A549 (cell line): ENCODE results near the gene ALDH1A1. TPM values are rescaled to one million over a fixed set of nuclear protein-coding genes. Genes with fewer than 3 reads are reported as not detected.
A peak's percentile ranks its signal among the peaks of the same experiment; 100 is the strongest.

Experiments
- ATAC-seq, 2 experiments: fragments of 200-7000 bp in 1 of 2; fragments of >200 bp in 1 of 2; cut with Nextera tagmentation in 1 of 2; cut with Tn5 transposase in 1 of 2; 3 replicates each; pipeline versions ENCODE4 v1.8.0 to v1.9.1; 2018 to 2020; ENCODE audit warnings: mild to moderate bottlenecking in 1 of 2, moderate library complexity in 1 of 2
- CTCF ChIA-PET: fragments of 300-600 bp; sonication (Branson Sonifier 250); formaldehyde crosslinking; extraction: SDS; loops from one replicate; lab custom pipeline; 2021; ENCODE audit warnings: antibody characterized with exemption, inconsistent platforms; lab: Yijun Ruan, JAX
- POLR2A ChIA-PET: fragments of 350-600 bp; formaldehyde crosslinking; extraction: SDS; loops from one replicate; lab custom pipeline; 2021; ENCODE audit warnings: antibody characterized with exemption, inconsistent platforms; lab: Yijun Ruan, JAX
- DNase-seq, 2 experiments: peaks; one replicate each; pipeline versions ENCODE4 v3.0.0 to v3.0.0-alpha.2; 2011 to 2016; ENCODE audit warnings: low read depth in 1 of 2, low spot score in 1 of 2
- FAIRE-seq: peaks from 2 replicates; lab custom pipeline; 2011; peaks lifted over from hg19 to GRCh38; lab: Jason Lieb, UNC
- H3K27ac ChIP-seq, 2 experiments: fragments of >200 bp; sonication (Bioruptor Twin); formaldehyde crosslinking; 3 replicates each; pipeline ENCODE4 v1.5.1; 2016 to 2017
- H3K4me1 ChIP-seq: fragments of >200 bp; sonication (Bioruptor Twin); formaldehyde crosslinking; 3 replicates; pipeline ENCODE4 v1.6.1; 2016
- H3K4me2 ChIP-seq: fragments of >200 bp; sonication (Bioruptor Twin); formaldehyde crosslinking; 3 replicates; pipeline ENCODE4 v1.6.1; 2016
- H3K4me3 ChIP-seq: fragments of >200 bp; sonication (Bioruptor Twin); formaldehyde crosslinking; 3 replicates; pipeline ENCODE4 v1.5.1; 2016
- H3K9me3 ChIP-seq: fragments of >200 bp; sonication (Bioruptor Twin); formaldehyde crosslinking; 3 replicates; pipeline ENCODE4 v1.6.1; 2016
- CBX8 ChIP-seq: fragments of 200-600 bp; sonication (generic); IDR thresholded peaks from 2 replicates; pipeline ENCODE4 v1.6.1; 2016
- CEBPB ChIP-seq, 2 experiments: fragments of >200 bp in 1 of 2; sonication (Bioruptor Twin) in 1 of 2; formaldehyde crosslinking in 1 of 2; IDR thresholded peaks; 2 replicates each; pipeline ENCODE4 v1.6.1; 2012 to 2016
- CHD2 ChIP-seq: fragments of 150-350 bp; IDR thresholded peaks from 2 replicates; pipeline ENCODE4 v1.6.1; 2014; ENCODE audit warnings: low read length; ENCODE audit not compliant: partially characterized antibody
- EHF ChIP-seq: fragments of 250-450 bp; sonication (Bioruptor Pico); IDR thresholded peaks from 2 replicates; pipeline ENCODE4 v1.5.0; 2020; ENCODE audit warnings: mild to moderate bottlenecking
- EP300 ChIP-seq, 2 experiments: fragments of >200 bp; sonication (Bioruptor Twin); formaldehyde crosslinking; IDR thresholded peaks; 2 replicates in 1 of 2; 3 replicates in 1 of 2; pipeline ENCODE4 v1.6.1; 2016 to 2017
- ESRRA ChIP-seq: fragments of 150-350 bp; IDR thresholded peaks from 2 replicates; pipeline ENCODE4 v1.6.1; 2014; ENCODE audit warnings: mild to moderate bottlenecking, low read length, borderline replicate concordance
- FOSL2 ChIP-seq, 2 experiments: fragments of 450-650 bp in 1 of 2; fragments of >200 bp in 1 of 2; sonication (Bioruptor Twin) in 1 of 2; formaldehyde crosslinking; IDR thresholded peaks; 2 replicates each; pipeline versions ENCODE4 v1.5.0 to v1.6.1; 2016 to 2020; ENCODE audit warnings: mild to moderate bottlenecking in 1 of 2, moderate library complexity in 1 of 2
- FOXS1 ChIP-seq: fragments of 250-450 bp; sonication (Bioruptor Pico); IDR thresholded peaks from 2 replicates; pipeline ENCODE4 v1.5.0; 2020; ENCODE audit warnings: mild to moderate bottlenecking, moderate library complexity
- GATA3 ChIP-seq: IDR thresholded peaks from 2 replicates; pipeline ENCODE4 v1.6.1; 2012; ENCODE audit warnings: borderline replicate concordance
- HEYL ChIP-seq: fragments of 250-450 bp; sonication (Bioruptor Pico); IDR thresholded peaks from 2 replicates; pipeline ENCODE4 v1.8.0; 2021; ENCODE audit warnings: mild to moderate bottlenecking, moderate library complexity
- HOXA7 ChIP-seq: fragments of 250-450 bp; sonication (Bioruptor Pico); IDR thresholded peaks from 2 replicates; pipeline ENCODE4 v1.5.0; 2020; ENCODE audit warnings: mild to moderate bottlenecking, moderate library complexity
- HOXB13 ChIP-seq: fragments of 250-450 bp; sonication (Bioruptor Pico); IDR thresholded peaks from 2 replicates; pipeline ENCODE4 v1.5.0; 2020; ENCODE audit warnings: low read depth, mild to moderate bottlenecking, moderate library complexity
- HOXB5 ChIP-seq: fragments of 250-450 bp; sonication (Bioruptor Pico); IDR thresholded peaks from 2 replicates; pipeline ENCODE4 v1.5.0; 2020; ENCODE audit warnings: mild to moderate bottlenecking, moderate library complexity
- JUN ChIP-seq, 2 experiments: fragments of >200 bp; sonication (Bioruptor Twin); formaldehyde crosslinking; IDR thresholded peaks; 2 replicates in 1 of 2; 3 replicates in 1 of 2; pipeline ENCODE4 v1.6.1; 2016 to 2017
- KDM5A ChIP-seq: fragments of 200-600 bp; sonication (generic); IDR thresholded peaks from 2 replicates; pipeline ENCODE4 v1.6.1; 2016; ENCODE audit warnings: antibody characterized with exemption, mild to moderate bottlenecking
- MAFK ChIP-seq: fragments of 450-650 bp; IDR thresholded peaks from 2 replicates; pipeline ENCODE4 v1.6.1; 2014; ENCODE audit not compliant: partially characterized antibody
- MYC ChIP-seq: IDR thresholded peaks from 2 replicates; pipeline ENCODE4 v1.6.1; 2012; ENCODE audit warnings: mild to moderate bottlenecking, inconsistent platforms, low read length, improper control_type of control experiment, borderline replicate concordance
- NFE2L2 ChIP-seq: fragments of 150-350 bp; conservative IDR thresholded peaks from 2 replicates; pipeline ENCODE4 v1.6.1; 2014; ENCODE audit warnings: low read length
- NPAS2 ChIP-seq: fragments of 250-450 bp; sonication (Bioruptor Pico); IDR thresholded peaks from 2 replicates; pipeline ENCODE4 v1.8.0; 2022; ENCODE audit warnings: mild to moderate bottlenecking, moderate library complexity, borderline replicate concordance
- POLR2AphosphoS2 ChIP-seq: conservative IDR thresholded peaks from 2 replicates; pipeline ENCODE4 v1.6.1; 2012; ENCODE audit warnings: low read length, improper control_type of control experiment, inconsistent platforms
- RARB ChIP-seq: fragments of 250-450 bp; sonication (Bioruptor Pico); IDR thresholded peaks from 2 replicates; pipeline ENCODE4 v1.8.0; 2021; ENCODE audit warnings: mild to moderate bottlenecking, moderate library complexity
- RFX5 ChIP-seq: fragments of 450-650 bp; IDR thresholded peaks from 2 replicates; pipeline ENCODE4 v1.7.1; 2014; ENCODE audit warnings: antibody characterized with exemption, mild to moderate bottlenecking, moderate library complexity
- TFCP2L1 ChIP-seq: fragments of 250-450 bp; sonication (Bioruptor Pico); IDR thresholded peaks from 2 replicates; pipeline ENCODE4 v1.5.0; 2021; ENCODE audit warnings: mild to moderate bottlenecking
- TP53 ChIP-seq: fragments of 250-450 bp; sonication (Bioruptor Pico); IDR thresholded peaks from 2 replicates; pipeline ENCODE4 v1.5.0; 2021; ENCODE audit warnings: mild to moderate bottlenecking, moderate library complexity
- ZC3H11A ChIP-seq: fragments of 450-650 bp; IDR thresholded peaks from 2 replicates; pipeline ENCODE4 v1.6.1; 2014; ENCODE audit warnings: antibody characterized with exemption, mild to moderate bottlenecking
- ZNF302 ChIP-seq: fragments of 250-450 bp; sonication (Bioruptor Pico); IDR thresholded peaks from 2 replicates; pipeline ENCODE4 v1.9.0; 2021; ENCODE audit warnings: inconsistent platforms, mild to moderate bottlenecking, moderate library complexity
- ZSCAN20 ChIP-seq: fragments of 250-450 bp; sonication (Bioruptor Pico); IDR thresholded peaks from 2 replicates; pipeline ENCODE4 v1.8.0; 2022; ENCODE audit warnings: mild to moderate bottlenecking, moderate library complexity
- WGBS: methylation state at CpG from one replicate; pipeline ENCODE4 v1.1.6; 2017; ENCODE audit errors: missing lambda C conversion rate; 5-methylcytosine and 5-hydroxymethylcytosine counted together
- polyA plus RNA-seq, 4 experiments: library from polyadenylated mRNA; depleted of rRNA in 3 of 4; stranded (reverse); fragments of >200 nt; fragmentation: RNase III in 1 of 4; extraction: RNeasy Plus Mini Kit Qiagen cat#74134 plus additional on column Dnase treatment in 1 of 4; gene quantifications; 2 replicates in 3 of 4; 3 replicates in 1 of 4; pipeline ENCODE4 v1.2.3, GENCODE V29; 2011 to 2017
- TF ChIP-seq, protein P1 (sequence below): IDR thresholded peaks from 2 replicates; pipeline ENCODE4 v1.6.1; 2012
- TF ChIP-seq, protein P2 (sequence below): IDR thresholded peaks from 2 replicates; pipeline ENCODE4 v1.6.1; 2012
- TF ChIP-seq, protein P3 (sequence below): fragments of 250-450 bp; sonication (Bioruptor Pico); IDR thresholded peaks from 2 replicates; pipeline ENCODE4 v1.5.0; 2020; ENCODE audit warnings: low read depth, mild to moderate bottlenecking, moderate library complexity
- TF ChIP-seq, protein P4 (sequence below): fragments of 450-650 bp; IDR thresholded peaks from 2 replicates; pipeline ENCODE4 v1.6.1; 2014; ENCODE audit warnings: antibody characterized with exemption
- TF ChIP-seq, protein P5 (sequence below): fragments of 200-600 bp; sonication (generic); IDR thresholded peaks from 2 replicates; pipeline ENCODE4 v1.6.1; 2016; ENCODE audit warnings: antibody characterized with exemption, mild to moderate bottlenecking, moderate library complexity
- TF ChIP-seq, protein P6 (sequence below): IDR thresholded peaks from 2 replicates; pipeline ENCODE4 v1.6.1; 2012; ENCODE audit warnings: low read depth, borderline replicate concordance

The ALDH1A1 gene
- polyA plus RNA-seq, 2 of the 4 experiments (the other 2 are of a cell fraction): 8,617 to 9,987 TPM

DNA sequence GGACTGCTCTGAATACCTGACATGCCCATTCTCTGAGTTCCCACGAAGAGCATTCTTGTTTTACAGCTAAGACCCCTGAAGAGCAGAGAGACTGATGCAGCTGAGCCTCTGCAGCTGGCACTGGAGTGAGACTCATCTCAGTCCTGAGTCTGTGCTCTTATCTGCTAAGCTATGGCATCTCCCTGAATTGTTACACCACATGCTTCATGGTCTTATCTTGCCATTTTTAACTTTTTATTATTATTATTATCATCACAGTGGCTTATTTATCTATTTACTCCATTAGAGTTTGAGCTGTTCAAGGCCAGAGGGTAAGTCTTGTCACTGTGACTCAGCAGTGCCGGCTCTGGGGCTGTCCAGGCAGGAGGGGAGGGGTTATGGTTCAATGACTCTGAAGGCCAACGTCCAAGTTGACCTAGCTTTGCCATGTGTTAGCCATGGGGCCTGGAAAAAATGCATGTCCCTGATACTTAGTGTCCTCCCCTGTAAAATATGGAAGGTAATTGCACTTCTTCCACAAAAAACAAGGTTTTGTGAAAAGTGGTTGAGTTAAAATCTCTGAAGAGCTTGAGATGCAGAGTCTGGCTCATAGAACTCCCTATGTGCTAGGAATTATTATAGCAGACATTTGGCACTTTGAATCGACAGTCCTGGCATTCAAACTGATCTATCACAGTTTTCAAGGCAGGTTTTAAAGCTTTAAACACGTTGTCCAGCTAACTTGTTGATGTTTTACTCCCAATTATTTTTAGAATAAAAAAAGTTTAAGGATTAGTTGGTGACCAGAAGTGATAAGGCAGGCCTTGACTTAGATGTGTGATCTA lies 94.6 kb downstream of the ALDH1A1 start:
- peak; percentile 65 to 95 for DNase-seq
- TF ChIP-seq CHD2 (no peak), NPAS2 (CRISPR knock-in tag) (peak; percentile 62), JUN (IDR thresholded peaks at IDR 0.05) (peak; percentile 38 to 45; a peak in 2 of 5 replicates), RFX5 (no peak), CEBPB (IDR thresholded peaks at IDR 0.05) (peak in 1 of 2 experiments; percentile 15; a peak in 1 of 4 replicates), HOXB13 (CRISPR knock-in tag) (no peak; the same call in none of the 2 replicates), GATA3 (peak; percentile 62; the same call in 1 of the 2 replicates), CBX8 (no peak), FOXS1 (CRISPR knock-in tag) (peak; percentile 67; the same call in 1 of the 2 replicates), HEYL (CRISPR knock-in tag) (peak; percentile 92), MYC (peak; percentile 71; the same call in 1 of the 2 replicates), ZSCAN20 (CRISPR knock-in tag) (peak; percentile 83; the same call in 1 of the 2 replicates), TFCP2L1 (CRISPR knock-in tag) (0 out of 2 replicates have a peak, but pooled peaks have one; percentile 12), ZC3H11A (no peak), POLR2AphosphoS2 (peak; percentile 92), NFE2L2 (peak; percentile 90), MAFK (peak; percentile 87), KDM5A (no peak), FOSL2 (IDR thresholded peaks at IDR 0.05) (no peak), FOSL2 (CRISPR knock-in tag; IDR thresholded peaks at IDR 0.05) (peak; percentile 55), ZNF302 (CRISPR knock-in tag) (peak; percentile 93), HOXA7 (CRISPR knock-in tag) (peak; percentile 50), TP53 (CRISPR knock-in tag) (peak; percentile 94), EP300 (IDR thresholded peaks at IDR 0.05) (no peak), HOXB5 (CRISPR knock-in tag) (peak; percentile 87), RARB (peak; percentile 69; the same call in 1 of the 2 replicates), EHF (CRISPR knock-in tag) (peak; percentile 93), ESRRA (no peak)
- TF ChIP-seq, protein P1, sequence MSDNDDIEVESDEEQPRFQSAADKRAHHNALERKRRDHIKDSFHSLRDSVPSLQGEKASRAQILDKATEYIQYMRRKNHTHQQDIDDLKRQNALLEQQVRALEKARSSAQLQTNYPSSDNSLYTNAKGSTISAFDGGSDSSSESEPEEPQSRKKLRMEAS: peak; percentile 95
- TF ChIP-seq, protein P2, sequence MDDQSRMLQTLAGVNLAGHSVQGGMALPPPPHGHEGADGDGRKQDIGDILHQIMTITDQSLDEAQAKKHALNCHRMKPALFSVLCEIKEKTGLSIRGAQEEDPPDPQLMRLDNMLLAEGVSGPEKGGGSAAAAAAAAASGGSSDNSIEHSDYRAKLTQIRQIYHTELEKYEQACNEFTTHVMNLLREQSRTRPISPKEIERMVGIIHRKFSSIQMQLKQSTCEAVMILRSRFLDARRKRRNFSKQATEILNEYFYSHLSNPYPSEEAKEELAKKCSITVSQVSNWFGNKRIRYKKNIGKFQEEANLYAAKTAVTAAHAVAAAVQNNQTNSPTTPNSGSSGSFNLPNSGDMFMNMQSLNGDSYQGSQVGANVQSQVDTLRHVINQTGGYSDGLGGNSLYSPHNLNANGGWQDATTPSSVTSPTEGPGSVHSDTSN: no peak
- TF ChIP-seq, protein P3, sequence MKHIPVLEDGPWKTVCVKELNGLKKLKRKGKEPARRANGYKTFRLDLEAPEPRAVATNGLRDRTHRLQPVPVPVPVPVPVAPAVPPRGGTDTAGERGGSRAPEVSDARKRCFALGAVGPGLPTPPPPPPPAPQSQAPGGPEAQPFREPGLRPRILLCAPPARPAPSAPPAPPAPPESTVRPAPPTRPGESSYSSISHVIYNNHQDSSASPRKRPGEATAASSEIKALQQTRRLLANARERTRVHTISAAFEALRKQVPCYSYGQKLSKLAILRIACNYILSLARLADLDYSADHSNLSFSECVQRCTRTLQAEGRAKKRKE (CRISPR knock-in tag): peak; percentile 95
- TF ChIP-seq, protein P4, sequence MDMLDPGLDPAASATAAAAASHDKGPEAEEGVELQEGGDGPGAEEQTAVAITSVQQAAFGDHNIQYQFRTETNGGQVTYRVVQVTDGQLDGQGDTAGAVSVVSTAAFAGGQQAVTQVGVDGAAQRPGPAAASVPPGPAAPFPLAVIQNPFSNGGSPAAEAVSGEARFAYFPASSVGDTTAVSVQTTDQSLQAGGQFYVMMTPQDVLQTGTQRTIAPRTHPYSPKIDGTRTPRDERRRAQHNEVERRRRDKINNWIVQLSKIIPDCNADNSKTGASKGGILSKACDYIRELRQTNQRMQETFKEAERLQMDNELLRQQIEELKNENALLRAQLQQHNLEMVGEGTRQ: no peak
- TF ChIP-seq, protein P5, sequence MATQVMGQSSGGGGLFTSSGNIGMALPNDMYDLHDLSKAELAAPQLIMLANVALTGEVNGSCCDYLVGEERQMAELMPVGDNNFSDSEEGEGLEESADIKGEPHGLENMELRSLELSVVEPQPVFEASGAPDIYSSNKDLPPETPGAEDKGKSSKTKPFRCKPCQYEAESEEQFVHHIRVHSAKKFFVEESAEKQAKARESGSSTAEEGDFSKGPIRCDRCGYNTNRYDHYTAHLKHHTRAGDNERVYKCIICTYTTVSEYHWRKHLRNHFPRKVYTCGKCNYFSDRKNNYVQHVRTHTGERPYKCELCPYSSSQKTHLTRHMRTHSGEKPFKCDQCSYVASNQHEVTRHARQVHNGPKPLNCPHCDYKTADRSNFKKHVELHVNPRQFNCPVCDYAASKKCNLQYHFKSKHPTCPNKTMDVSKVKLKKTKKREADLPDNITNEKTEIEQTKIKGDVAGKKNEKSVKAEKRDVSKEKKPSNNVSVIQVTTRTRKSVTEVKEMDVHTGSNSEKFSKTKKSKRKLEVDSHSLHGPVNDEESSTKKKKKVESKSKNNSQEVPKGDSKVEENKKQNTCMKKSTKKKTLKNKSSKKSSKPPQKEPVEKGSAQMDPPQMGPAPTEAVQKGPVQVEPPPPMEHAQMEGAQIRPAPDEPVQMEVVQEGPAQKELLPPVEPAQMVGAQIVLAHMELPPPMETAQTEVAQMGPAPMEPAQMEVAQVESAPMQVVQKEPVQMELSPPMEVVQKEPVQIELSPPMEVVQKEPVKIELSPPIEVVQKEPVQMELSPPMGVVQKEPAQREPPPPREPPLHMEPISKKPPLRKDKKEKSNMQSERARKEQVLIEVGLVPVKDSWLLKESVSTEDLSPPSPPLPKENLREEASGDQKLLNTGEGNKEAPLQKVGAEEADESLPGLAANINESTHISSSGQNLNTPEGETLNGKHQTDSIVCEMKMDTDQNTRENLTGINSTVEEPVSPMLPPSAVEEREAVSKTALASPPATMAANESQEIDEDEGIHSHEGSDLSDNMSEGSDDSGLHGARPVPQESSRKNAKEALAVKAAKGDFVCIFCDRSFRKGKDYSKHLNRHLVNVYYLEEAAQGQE: no peak
- TF ChIP-seq, protein P6, sequence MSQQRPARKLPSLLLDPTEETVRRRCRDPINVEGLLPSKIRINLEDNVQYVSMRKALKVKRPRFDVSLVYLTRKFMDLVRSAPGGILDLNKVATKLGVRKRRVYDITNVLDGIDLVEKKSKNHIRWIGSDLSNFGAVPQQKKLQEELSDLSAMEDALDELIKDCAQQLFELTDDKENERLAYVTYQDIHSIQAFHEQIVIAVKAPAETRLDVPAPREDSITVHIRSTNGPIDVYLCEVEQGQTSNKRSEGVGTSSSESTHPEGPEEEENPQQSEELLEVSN: peak; percentile 78; the same call in 1 of the 2 replicates

More for the DNA sequence above, 94.6 kb downstream of the ALDH1A1 start:
- Histone ChIP-seq H3K27ac (peak overlapping the region; percentile 92 to 93), H3K9me3 (no peaks in the 10 kb centered on the region), H3K4me1 (peaks cover 40% of the 10 kb centered on the region), H3K4me2 (peak overlapping the region; percentile 26), H3K4me3 (no peak overlapping the region)
- peak; percentile 63 to 86 for ATAC-seq
- peak; percentile 68 for FAIRE-seq
- CTCF ChIA-PET: interaction anchor here (0.7 to 5.9 kb wide), 24 partner anchors 8 to 819 kb away, joined by 3 to 54 read pairs (median 8); no protein-coding TSS in a partner anchor
- WGBS: 2% methylated on average over 5 of the region's 5 CpGs
- POLR2A ChIA-PET: interaction anchor here (0.6 to 1.9 kb wide), 3 partner anchors 92 to 460 kb away, joined by 3 to 5 read pairs (median 3); no protein-coding TSS in a partner anchor
